Stimulated activated CD4-positive, alpha-beta T cell treated with anti-CD3 and anti-CD28 coated beads, Interleukin-2, amount 100 ng/mL, for 24 hours (primary cell): ENCODE results near the gene HPSE2.
"Not testable (repeated sequence)": the region's sequence is repeated elsewhere in the genome, so short reads cannot be mapped to it uniquely, and the experiment has no call there.

Experiments used
- DNase-seq, 2 donors: peaks; one replicate each; pipeline ENCODE4 v3.0.0-alpha.2; 2020

The HPSE2 gene

DNA sequence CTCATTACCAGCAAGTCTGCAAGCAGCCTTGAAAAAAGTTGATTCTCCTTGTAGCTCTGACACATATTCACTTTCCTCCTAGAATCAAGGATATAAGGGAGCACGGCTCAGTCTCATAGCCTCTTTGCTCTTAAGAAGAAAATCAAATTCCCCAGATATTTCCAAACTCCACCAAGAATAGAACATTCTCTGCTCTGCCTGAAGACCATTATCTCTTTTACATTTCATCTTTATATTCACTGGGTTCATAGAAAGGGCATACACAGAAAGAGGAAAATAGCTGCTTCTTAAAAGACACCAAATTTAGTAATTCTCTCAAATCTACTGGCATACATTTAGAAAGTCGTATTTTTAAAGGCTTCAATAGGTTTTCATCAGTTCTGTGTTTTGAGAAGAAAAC lies 92.0 kb downstream of the HPSE2 start:
- no peak for DNase-seq

- no peak for DNase-seq
Observed at GRCh38 chr10:99143011-99143410, 92.6 kb downstream of the HPSE2 start.

- not testable (repeated sequence) for DNase-seq
Observed at GRCh38 chr10:99132897-99133296, 102.8 kb downstream of the HPSE2 start.

DNA sequence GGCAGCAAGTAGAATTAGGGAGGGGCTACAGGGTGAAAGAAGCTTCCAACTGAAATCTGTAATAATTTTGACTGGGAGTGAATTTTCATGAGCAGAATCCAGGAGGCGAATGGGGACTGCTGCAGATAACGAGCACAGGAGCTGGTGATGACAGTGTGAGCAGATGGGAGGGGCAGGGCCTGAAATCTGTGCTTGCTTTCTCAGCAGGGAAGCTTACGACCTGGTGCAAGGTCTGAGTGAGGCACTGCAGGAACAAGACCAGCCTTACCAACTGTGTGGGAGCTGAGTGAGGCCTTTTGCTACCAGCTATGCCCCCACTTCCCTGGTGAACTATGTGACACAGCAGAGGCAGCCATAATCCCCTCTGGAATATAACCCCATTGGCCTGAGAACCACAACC lies 109.8 kb downstream of the HPSE2 start:
- no peak for DNase-seq

DNA sequence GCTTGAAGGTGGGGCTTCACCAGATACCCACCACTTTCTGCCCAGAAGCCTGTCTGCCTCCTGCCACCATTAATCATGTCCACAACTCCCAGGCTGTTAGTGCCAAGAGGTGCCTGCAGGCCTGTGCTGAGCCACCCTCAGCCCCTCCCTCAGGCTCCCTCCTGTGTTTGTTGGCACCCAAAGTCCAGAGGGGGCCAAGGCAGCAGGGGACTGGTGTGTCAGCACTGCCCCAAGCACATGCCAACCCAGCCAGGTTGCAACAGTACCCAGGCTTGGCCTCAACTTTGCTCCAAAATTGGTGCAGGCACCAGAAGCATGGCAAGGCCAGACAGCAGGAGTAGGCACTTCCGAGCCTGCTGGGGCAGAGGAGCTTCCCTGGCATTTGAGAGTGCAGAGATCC lies 111.3 kb downstream of the HPSE2 start:
- DNase-seq, result no peak

DNA sequence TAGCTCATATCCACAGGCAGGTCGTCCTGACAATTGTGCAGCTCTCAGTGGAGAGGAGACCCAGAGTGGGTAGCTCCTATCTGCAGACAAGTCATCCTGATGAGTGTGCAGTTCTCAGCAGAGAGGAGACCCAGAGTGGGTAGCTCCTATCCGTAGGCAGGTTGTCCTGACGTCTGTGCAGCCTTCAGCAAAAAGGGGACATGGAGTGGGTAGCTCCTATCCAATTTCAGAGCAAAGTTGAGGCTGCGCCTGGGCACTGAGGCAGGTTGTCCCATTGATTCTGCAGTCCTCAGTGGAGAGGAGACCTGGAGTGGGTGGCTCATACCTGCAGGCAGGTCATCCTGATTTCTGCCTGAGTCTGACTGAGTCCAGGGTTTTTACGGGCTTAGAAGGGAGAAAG lies 111.8 kb downstream of the HPSE2 start:
- no peak for DNase-seq

DNA sequence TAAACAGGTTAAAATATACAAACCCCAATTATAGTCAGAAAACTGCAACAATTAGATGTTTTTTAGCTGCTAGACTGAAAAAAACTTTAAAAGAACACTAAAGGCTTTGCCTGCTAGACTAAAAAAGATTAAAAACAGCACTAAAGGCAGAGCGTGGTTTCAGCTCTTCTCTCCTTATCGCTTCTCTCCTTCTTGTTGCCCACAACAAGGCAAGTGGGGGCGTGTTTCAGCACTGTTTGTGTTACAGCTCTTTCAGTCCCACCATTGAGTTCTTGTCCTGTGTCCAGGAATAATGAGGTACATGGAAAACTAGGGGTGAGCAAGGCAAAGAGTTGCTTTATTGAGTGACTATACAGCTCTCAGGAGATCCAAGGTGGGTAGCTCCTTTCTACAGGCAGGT lies 112.3 kb downstream of the HPSE2 start:
- no peak for DNase-seq

DNA sequence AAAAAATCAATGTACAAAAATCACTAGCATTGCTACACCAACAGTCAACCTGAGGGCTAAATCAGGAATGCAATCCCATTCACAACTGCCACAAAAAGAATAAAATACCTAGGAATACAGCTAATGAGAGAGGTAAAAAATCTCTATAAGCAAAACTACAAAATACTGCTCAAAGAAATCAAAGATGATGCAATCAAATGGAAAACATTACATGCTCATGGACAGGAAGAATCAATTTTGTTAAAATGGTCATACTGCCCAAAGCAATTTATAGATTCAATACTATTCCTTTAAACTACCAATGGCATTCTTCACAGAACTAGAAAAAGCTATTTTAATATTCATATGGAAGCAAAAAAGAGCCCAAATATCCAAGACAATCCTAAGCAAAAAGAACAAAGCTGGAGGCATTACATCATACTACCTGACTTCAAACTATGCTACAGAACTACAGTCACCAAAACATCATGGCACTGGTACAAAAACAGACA lies 116.3 kb downstream of the HPSE2 start:
- DNase-seq, result no peak

DNA sequence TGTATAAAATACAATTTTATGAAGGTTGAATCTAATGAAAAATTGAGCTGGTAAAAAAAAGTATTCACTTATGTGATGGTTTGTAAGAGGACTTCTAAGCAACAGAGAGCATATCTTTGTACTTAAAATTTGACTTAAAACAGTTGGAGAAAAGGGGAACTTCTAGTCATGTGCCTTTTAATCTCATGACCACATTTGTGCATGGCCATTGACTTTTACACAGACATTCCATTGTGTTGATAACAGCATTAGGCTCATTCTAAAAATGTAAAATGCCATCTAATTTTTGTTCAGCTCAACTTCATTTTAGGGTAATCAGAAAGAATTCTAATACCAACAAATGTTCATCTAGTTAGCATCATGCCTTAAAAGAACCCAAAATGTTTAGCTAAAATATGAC lies 119.9 kb downstream of the HPSE2 start:
- DNase-seq, result no peak

DNA sequence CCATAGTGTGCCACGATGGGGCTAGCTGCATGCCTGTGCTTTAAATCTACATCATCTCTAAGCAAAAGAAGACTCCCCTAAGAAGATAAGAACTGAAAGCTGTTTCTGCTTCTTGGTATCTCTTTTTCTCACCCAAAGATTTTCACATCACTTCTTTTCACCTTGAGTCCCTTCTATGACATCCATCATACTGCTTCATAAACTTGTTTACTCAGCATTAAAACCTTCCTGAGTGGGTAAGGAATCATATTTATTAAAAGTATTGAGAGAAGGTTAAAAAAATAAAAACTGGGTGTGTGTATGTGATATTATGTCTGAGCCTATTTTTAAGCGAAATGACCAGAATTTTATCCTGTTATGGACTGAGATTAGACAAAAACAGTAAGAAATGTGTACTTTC lies 150.3 kb downstream of the HPSE2 start:
- DNase-seq, result no peak

DNA sequence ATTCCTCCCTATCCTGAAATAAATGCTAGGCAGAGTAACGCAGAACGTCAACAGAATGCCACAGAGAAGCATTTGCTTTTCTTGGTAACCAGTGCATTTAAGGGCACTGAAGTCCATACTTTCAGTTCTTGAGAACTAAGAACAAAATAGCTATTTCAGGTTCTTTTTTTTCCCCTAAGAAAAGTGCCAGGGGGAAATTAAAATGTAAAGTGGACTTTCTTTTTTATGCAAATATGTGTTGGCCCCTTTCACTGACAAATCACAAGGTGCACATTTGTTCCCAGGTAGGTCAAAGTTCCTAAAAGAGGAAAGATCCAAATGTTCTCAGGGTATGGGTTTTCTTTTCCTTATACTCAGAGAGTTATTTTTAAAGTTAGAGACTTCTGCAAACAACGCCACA lies 151.5 kb downstream of the HPSE2 start:
- no peak for DNase-seq

GRCh38 chr10:99080275-99080945 lies 155.2 kb downstream of the HPSE2 start:
- no peak for DNase-seq

GRCh38 chr10:99062591-99062990 lies 173.1 kb downstream of the HPSE2 start:
- no peak for DNase-seq

DNA sequence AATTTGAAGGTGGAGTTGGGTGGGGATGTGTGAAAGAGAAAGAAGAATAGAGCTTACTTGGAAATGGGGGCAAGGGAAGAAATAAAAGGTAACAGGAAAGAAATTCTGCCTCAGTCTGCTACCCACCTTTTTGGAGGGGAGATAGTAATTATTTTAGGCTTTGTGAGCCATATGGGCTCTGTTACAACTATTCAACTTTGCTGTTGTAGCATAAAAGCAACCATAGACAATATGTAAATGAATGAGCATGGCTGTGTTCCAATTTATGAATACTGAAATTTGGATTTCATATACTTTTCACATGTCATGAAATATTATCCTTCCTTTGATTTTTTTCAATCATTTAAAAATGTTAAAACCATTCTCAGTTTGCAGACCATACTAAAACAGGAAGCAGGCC lies 176.9 kb downstream of the HPSE2 start:
- no peak for DNase-seq

DNA sequence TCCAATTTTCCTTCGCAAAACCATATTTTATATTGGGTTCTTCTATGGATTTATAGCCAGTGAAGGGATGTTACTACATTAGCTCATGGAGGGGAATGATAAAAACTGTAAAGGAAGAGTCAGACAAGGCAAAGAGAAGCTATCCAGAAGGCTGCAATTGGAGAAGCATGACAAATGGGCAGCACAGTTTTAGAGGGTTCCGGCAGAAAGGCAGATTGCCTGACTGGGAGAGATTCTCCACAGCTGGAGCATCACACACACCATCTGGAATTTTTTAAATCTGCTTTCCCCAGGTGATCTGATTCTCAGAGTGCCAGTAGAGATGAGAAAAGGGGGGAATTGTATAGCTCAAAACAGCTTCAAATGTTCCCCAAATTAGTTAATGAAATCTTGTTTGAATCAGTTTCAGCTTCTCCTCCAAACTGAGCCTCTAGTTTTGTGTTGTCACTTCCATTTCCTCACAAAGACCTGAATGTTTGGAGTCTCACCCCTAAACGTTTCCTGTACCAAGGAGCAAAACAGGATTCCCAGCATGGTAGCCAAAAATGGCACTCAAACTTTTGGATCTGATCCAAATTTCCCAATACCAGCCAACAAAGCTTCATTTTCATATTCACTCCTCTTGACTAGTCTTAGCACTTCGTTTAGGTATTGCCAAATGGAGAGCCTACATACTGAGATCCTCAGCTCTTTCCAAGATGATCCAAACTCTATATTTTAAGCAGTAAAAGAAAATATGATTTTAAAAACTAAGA lies 177.5 kb downstream of the HPSE2 start:
- no peak for DNase-seq

DNA sequence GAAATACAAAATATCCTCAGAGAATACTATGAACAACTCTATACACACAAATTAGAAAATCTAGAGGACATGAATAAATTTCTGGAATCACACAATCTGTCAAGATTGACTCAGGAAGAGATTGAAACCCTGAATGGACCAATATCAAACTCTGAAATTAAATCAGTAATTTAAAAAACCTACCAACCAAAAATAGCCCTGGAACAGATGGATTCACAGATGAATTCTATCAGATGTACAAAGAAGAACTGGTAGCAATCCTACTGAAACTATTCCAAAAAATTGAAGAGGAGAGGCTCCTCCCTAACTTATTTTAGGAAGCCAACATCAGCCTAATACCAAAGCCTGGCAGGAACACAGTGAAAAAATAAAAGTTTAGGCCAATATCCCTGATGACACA lies 190.0 kb downstream of the HPSE2 start:
- no peak for DNase-seq

DNA sequence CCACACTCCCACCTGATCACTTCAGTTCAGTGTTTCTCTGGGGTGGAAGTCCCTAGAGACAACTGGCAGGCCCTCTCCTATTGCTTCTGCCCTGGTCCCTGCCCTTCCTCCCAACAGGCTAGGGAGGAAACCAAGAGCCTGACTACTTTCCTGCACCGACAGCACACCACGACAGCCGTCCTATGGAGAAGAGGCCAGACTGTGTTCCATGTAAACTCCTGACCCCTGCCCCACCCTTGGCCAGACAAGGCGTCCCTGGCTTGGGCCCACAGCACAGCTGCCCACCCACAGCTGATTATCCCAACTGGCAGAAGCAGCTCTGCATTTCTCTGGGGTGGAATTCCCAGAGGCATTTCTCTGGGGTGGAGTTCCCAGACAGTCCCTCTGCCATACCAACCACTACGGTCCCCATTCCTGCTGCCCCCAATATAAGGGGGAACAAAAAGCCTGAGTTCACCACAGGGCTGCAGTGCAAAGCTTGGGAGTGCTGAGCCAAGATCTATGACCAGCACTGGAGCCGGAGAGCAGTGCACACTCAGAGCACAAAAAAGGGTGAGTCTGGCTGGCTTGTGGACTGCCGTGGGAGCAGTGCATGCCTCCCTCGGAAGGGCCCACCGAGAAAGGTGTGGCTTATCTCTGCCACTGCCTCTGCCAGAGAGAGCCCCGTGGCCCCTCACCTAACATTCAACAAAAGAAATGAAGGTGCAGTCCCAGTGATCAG lies 193.4 kb downstream of the HPSE2 start:
- no peak for DNase-seq

GRCh38 chr10:99041468-99041867 lies 194.2 kb downstream of the HPSE2 start:
- no peak for DNase-seq

DNA sequence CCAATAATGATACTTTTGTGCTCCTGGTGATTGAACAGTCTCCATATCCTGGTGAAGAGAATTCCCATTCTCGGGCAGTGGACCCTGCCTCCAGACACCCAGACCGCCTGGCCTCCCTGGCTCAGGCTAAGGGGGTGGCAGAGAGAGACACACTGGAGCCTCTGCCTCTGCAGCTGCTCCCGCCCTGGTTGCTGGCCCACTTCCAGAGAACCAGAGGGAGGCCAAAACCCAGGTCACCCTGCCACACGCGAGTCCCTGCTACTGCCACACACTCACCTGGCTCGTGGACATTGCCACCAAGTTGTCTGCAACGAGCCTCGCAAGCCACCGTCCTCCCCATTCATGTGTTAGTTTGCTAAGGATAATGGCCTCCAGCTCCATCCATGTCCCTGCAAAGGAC lies 221.8 kb downstream of the HPSE2 start:
- DNase-seq, result no peak

- DNase-seq, result no peak
Observed at GRCh38 chr10:99010286-99010685, 225.4 kb downstream of the HPSE2 start.

DNA sequence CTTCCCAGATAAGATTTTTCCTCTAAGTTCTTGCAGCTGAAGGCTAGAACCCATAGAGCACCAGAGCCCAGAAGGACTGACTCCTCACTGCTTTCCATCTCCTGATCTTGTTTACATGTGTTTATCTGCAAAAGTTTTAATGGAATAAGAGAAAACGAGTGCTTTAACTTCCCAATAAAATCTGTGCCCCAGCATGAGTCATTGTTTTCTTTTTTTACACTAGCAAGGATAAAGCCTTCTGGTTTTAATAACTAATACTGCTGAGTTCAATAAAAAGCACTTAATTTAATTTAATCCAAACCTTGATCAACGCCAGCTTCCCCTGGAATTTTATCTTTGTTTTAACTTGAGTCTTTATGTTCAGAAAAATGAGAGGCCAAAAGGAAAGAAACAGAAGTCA lies 227.6 kb downstream of the HPSE2 start:
- no peak for DNase-seq

DNA sequence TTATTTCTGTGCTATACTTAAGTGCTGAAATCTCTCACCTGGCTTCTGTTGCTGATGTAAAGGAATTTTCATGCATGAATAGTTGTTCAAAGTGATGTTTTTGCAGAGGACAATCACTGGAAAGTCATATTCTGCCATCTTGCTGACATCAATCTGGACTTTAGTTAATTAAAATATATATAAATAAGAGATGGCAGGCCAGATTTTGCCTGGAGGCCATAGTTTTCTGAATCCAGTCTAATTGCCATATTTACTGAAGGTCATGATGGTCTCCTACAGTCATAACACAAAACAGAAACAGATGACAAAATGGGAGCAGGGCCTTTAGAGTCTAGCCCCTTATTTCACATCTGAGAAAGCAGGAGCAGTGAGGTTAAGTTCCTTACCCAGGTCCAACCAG lies 228.2 kb downstream of the HPSE2 start:
- DNase-seq, result no peak

- DNase-seq, result no peak
Observed at GRCh38 chr10:99005254-99005653, 230.4 kb downstream of the HPSE2 start.

DNA sequence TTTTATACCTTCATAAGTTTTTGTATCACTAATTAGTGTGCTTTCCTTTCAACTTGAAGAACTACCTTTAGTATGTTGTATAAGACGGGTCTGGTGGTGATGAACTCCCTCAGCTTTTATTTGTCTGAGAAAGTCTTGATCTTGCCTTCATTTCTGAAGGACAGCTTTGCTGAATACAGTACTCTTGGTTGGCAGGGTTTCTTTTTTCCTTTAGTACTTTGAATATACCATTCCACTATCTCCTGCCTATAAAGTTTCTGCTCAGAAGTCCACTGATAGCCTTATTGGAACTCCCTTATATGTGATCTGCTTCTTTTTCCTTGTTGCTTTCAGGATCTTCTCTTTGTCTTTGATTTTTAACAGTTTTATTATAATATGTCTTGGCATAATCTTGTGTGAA lies 230.9 kb downstream of the HPSE2 start:
- no peak for DNase-seq
